IMR-90 (cell line): ENCODE results near the gene TACC3. TPM values are rescaled to one million over a fixed set of nuclear protein-coding genes. Genes with fewer than 3 reads are reported as not detected.

Experiments used
- ATAC-seq: fragments of 200-7000 bp; cut with Tn5 transposase; 2 replicates; pipeline ENCODE4 v1.9.1; 2020; ENCODE audit warnings: low read depth, mild to moderate bottlenecking, moderate library complexity
- BruUV-seq: library from RNA; stranded (reverse); fragments of 400-500 nt; replicated peaks from 2 replicates; lab custom pipeline; 2021; lab: Mats Ljungman, UMichigan
- CTCF ChIA-PET: fragments of 300-600 bp; formaldehyde crosslinking; extraction: SDS; loops from one replicate; lab custom pipeline; 2021; ENCODE audit warnings: antibody characterized with exemption; lab: Yijun Ruan, JAX
- POLR2A ChIA-PET: fragments of 300-600 bp; sonication (Branson Sonifier 250); formaldehyde crosslinking; loops from one replicate; lab custom pipeline; 2022; ENCODE audit warnings: antibody characterized with exemption; ENCODE audit not compliant: unreplicated experiment; lab: Charles Lee
- DNase-seq: peaks from one replicate; pipeline ENCODE4 v3.0.0; 2013
- H2AFZ ChIP-seq: replicated peaks from 2 replicates; pipeline ENCODE3; 2013; ENCODE audit warnings: low read length, mild to moderate bottlenecking; ENCODE audit not compliant: poor library complexity
- H2AK5ac ChIP-seq: 2 replicates; pipeline ENCODE4 v1.6.1; 2013; ENCODE audit warnings: low read depth, low read length, inconsistent platforms
- H2AK9ac ChIP-seq: replicated peaks from 2 replicates; pipeline ENCODE3; 2013; ENCODE audit warnings: mild to moderate bottlenecking, low read depth, low read length, moderate library complexity; ENCODE audit not compliant: poor library complexity
- H2BK120ac ChIP-seq: 2 replicates; pipeline ENCODE4 v1.6.1; 2013; ENCODE audit warnings: low read depth, low read length, inconsistent platforms
- H2BK15ac ChIP-seq: 3 replicates; pipeline ENCODE4 v1.6.1; 2013; ENCODE audit warnings: low read depth, low read length, inconsistent platforms
- H2BK20ac ChIP-seq: 2 replicates; pipeline ENCODE4 v1.6.1; 2013; ENCODE audit warnings: low read depth, mild to moderate bottlenecking, inconsistent platforms, low read length, moderate library complexity
- H2BK5ac ChIP-seq: 2 replicates; pipeline ENCODE4 v1.6.1; 2013; ENCODE audit warnings: mild to moderate bottlenecking, low read depth, low read length, inconsistent platforms; ENCODE audit not compliant: poor library complexity, severe bottlenecking
- H3K14ac ChIP-seq: replicated peaks from 2 replicates; pipeline ENCODE4 v1.6.1; 2013; ENCODE audit warnings: low read depth, low read length, inconsistent platforms
- H3K18ac ChIP-seq: 2 replicates; pipeline ENCODE4 v1.6.1; 2013; ENCODE audit warnings: low read depth, low read length, control low read depth
- H3K23ac ChIP-seq: 2 replicates; pipeline ENCODE4 v1.6.1; 2013; ENCODE audit warnings: low read depth, low read length, inconsistent platforms
- H3K27ac ChIP-seq: 2 replicates; pipeline ENCODE4 v1.5.1; 2013; ENCODE audit warnings: mild to moderate bottlenecking, control low read depth, low read length; ENCODE audit not compliant: insufficient read depth
- H3K27me3 ChIP-seq: 2 replicates; pipeline ENCODE4 v1.6.1; 2013; ENCODE audit warnings: low read length; ENCODE audit not compliant: control insufficient read depth, insufficient read depth
- H3K36me3 ChIP-seq: 2 replicates; pipeline ENCODE4 v1.6.1; 2013; ENCODE audit warnings: low read length, mixed read lengths; ENCODE audit not compliant: control insufficient read depth, insufficient read depth
- H3K4ac ChIP-seq: 2 replicates; pipeline ENCODE4 v1.6.1; 2013; ENCODE audit warnings: low read depth, low read length, inconsistent platforms
- H3K4me1 ChIP-seq: 2 replicates; pipeline ENCODE4 v1.6.1; 2013; ENCODE audit warnings: low read length, mixed read lengths; ENCODE audit not compliant: control insufficient read depth, insufficient read depth
- H3K4me2 ChIP-seq: 2 replicates; pipeline ENCODE4 v1.6.1; 2013; ENCODE audit warnings: low read depth, mild to moderate bottlenecking, control low read depth, low read length, moderate library complexity
- H3K4me3 ChIP-seq: 2 replicates; pipeline ENCODE4 v1.5.1; 2013; ENCODE audit warnings: low read depth, mild to moderate bottlenecking, control low read depth, low read length, moderate library complexity; ENCODE audit not compliant: insufficient read depth
- H3K56ac ChIP-seq: 2 replicates; pipeline ENCODE4 v1.6.1; 2013; ENCODE audit warnings: low read length, inconsistent platforms; ENCODE audit not compliant: insufficient read depth; ENCODE audit errors: extremely low read depth
- H3K79me1 ChIP-seq, 2 experiments: 2 replicates each; pipeline ENCODE4 v1.6.1; 2013; ENCODE audit warnings: low read length in 2 of 2, inconsistent platforms in 1 of 2, low read depth in 1 of 2
- H3K9ac ChIP-seq: 2 replicates; pipeline ENCODE4 v1.6.1; 2013; ENCODE audit warnings: low read depth, low read length, control low read depth
- H3K9me1 ChIP-seq: 2 replicates; pipeline ENCODE4 v1.6.1; 2013; ENCODE audit warnings: low read length, inconsistent platforms; ENCODE audit not compliant: insufficient read depth
- H3K9me3 ChIP-seq: 2 replicates; pipeline ENCODE4 v1.6.1; 2013; ENCODE audit warnings: low read length; ENCODE audit not compliant: control insufficient read depth, insufficient read depth
- H4K20me1 ChIP-seq: 2 replicates; pipeline ENCODE4 v1.6.1; 2013; ENCODE audit warnings: low read length, inconsistent platforms; ENCODE audit not compliant: insufficient read depth
- H4K5ac ChIP-seq: 2 replicates; pipeline ENCODE4 v1.6.1; 2013; ENCODE audit warnings: mild to moderate bottlenecking, low read depth, low read length, control low read depth
- H4K8ac ChIP-seq, 2 experiments: 2 replicates each; pipeline ENCODE4 v1.6.1; 2013; ENCODE audit warnings: low read depth in 2 of 2, low read length in 2 of 2, control low read depth in 1 of 2, inconsistent platforms in 1 of 2
- H4K91ac ChIP-seq: 2 replicates; pipeline ENCODE4 v1.6.1; 2013; ENCODE audit warnings: low read depth, low read length, inconsistent platforms; ENCODE audit not compliant: insufficient read depth
- CHD1 ChIP-seq: IDR thresholded peaks from 2 replicates; pipeline ENCODE4 v1.6.1; 2012; ENCODE audit warnings: low read depth, low read length, improper control_type of control experiment
- RAD21 ChIP-seq: IDR thresholded peaks from 2 replicates; pipeline ENCODE4 v1.6.1; 2012; ENCODE audit warnings: low read length, improper control_type of control experiment
- WGBS, 2 experiments: methylation state at CpG; one replicate each; pipeline versions ENCODE4 v1.1.5 to v1.1.7; 2013; ENCODE audit warnings: missing lambda C conversion rate in 2 of 2; ENCODE audit not compliant: insufficient read length in 1 of 2; ENCODE audit errors: extremely low coverage in 2 of 2; 5-methylcytosine and 5-hydroxymethylcytosine counted together
- dilution Hi-C: fragments of 300-500 bp; cut with HindIII; formaldehyde crosslinking; loops from one replicate; pipeline ENCODE4 v1.14.3; 2018; ENCODE audit warnings: low sequenced_read_pairs; ENCODE audit not compliant: unreplicated experiment
- in situ Hi-C: fragments of 300-500 bp; cut with MboI; formaldehyde crosslinking; loops from 3 replicates; pipeline ENCODE4 v1.14.3; 2019; ENCODE audit warnings: low sequenced_read_pairs, inconsistent platforms, mixed read lengths
- intact Hi-C: fragments of 100-400 bp; cut with micrococcal nuclease; formaldehyde crosslinking; loops from 2 replicates; pipeline ENCODE4 v1.10.0; 2022
- polyA plus RNA-seq, 3 experiments: library from polyadenylated mRNA; depleted of rRNA; stranded (reverse); fragments of >200 nt; gene quantifications; 2 replicates each; pipeline ENCODE4 v1.2.3, GENCODE V29; 2012; ENCODE audit warnings: low replicate concordance in 1 of 3
- total RNA-seq: library from RNA; depleted of rRNA; stranded (reverse); fragments of >200 nt; gene quantifications from 2 replicates; pipeline ENCODE4 v1.2.3, GENCODE V29; 2012

Gene TACC3
- total and polyA plus RNA-seq, 2 of the 4 experiments (the other 2 are of a cell fraction), result 15.1 to 49.7 TPM

DNA sequence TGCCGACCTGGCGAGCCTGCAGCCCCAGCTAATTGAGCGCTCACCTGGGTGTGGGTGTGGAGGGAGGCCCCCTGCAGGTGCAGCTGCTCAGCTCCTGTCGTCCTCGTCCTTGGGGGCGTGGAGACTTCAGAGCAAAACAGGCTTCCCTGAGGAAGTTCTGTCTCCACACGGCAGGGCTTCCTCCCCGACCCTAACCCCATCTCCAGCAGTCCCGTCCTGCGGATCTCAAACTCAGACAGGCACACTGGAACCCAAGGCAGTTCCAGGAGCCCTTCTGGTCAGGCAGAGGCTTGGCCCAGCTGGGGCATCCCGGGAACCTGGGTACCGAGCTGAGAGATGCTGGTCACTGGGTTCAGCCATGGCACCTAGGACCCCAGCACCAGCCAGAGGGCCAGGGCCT, 24.4 kb downstream of the TACC3 start:
- POLR2A ChIA-PET, result no interaction called here

More for the DNA sequence above, 24.4 kb downstream of the TACC3 start:
- Histone ChIP-seq H2BK20ac (no peak overlapping the region), H4K20me1 (peaks cover 4% of the 10 kb centered on the region; the same call in 1 of the 2 replicates), H2AK9ac (no peak overlapping the region), H4K91ac (no peak overlapping the region), H4K8ac (no peak overlapping the region), H2BK120ac (no peak overlapping the region), H3K27me3 (no peaks in the 10 kb centered on the region; the same call in 1 of the 2 replicates), H3K9me1 (no peaks in the 10 kb centered on the region), H2BK15ac (no peak overlapping the region), H3K23ac (no peak overlapping the region), H3K9me3 (no peaks in the 10 kb centered on the region), H3K4me3 (no peak overlapping the region), H3K36me3 (peaks cover 14% of the 10 kb centered on the region), H4K5ac (no peak overlapping the region), H3K4ac (no peak overlapping the region), H3K4me1 (no peaks in the 10 kb centered on the region), H2AK5ac (no peak overlapping the region), H3K18ac (no peak overlapping the region), H2BK5ac (no peak overlapping the region), H3K4me2 (no peak overlapping the region), H3K14ac (no peak overlapping the region), H3K9ac (no peak overlapping the region), H3K79me1 (no peaks in the 10 kb centered on the region; a peak in 1 of 4 replicates), H3K27ac (no peak overlapping the region), H3K56ac (no peak overlapping the region), H2AFZ (no peak overlapping the region)
- ATAC-seq (no peak), DNase-seq (no peak)
- 84% methylated on average over 6 of the region's 12 CpGs; no CpG with 5 or more reads in 1 of the 2 experiments for WGBS, 2 experiments
- CTCF ChIA-PET, result no interaction called here
- TF ChIP-seq RAD21 (no peak), CHD1 (no peak)
- intact Hi-C loops, result no loop called here
- in situ Hi-C loops, result no loop called here
- dilution Hi-C loops, result no loop called here
- no TSS peak for BruUV-seq
